Heart left ventricle (tissue), 16 donors: ENCODE measurements around the gene WNT8A. TPM values are rescaled to one million over a fixed set of nuclear protein-coding genes. Genes with fewer than 3 reads are reported as not detected.

Experiments
- ATAC-seq, 4 donors: fragments of 200-7000 bp; cut with Tn5 transposase; one replicate each; pipeline ENCODE4 v1.9.1; 2020 to 2022; ENCODE audit warnings: moderate library complexity in 4 of 4, mild to moderate bottlenecking in 3 of 4, moderate number of reproducible peaks in 1 of 4
- DNase-seq, 5 donors: peaks; one replicate each; pipeline ENCODE4 v3.0.0-alpha.2; 2020
- H3K27ac ChIP-seq, 12 donors: fragments of 200-600 bp; sonication (generic) in 4 of 12; one replicate each; pipeline versions ENCODE4 v1.5.0 to v1.8.0; 2016 to 2022; ENCODE audit warnings: mild to moderate bottlenecking in 2 of 12
- H3K27me3 ChIP-seq, 9 donors: fragments of 200-600 bp; sonication (generic) in 2 of 9; one replicate each; pipeline versions ENCODE4 v1.5.1 to v1.8.0; 2016 to 2022; ENCODE audit warnings: mild to moderate bottlenecking in 3 of 9
- H3K36me3 ChIP-seq, 9 donors: fragments of 200-600 bp; sonication (generic) in 2 of 9; one replicate each; pipeline versions ENCODE4 v1.5.0 to v1.8.0; 2018 to 2022; ENCODE audit warnings: mild to moderate bottlenecking in 2 of 9
- H3K4me1 ChIP-seq, 12 donors: fragments of 200-600 bp; sonication (generic) in 4 of 12; one replicate each; pipeline versions ENCODE4 v1.5.0 to v1.8.0; 2016 to 2022; ENCODE audit warnings: mild to moderate bottlenecking in 3 of 12
- H3K4me3 ChIP-seq, 12 donors: fragments of 200-600 bp; sonication (generic) in 4 of 12; one replicate each; pipeline versions ENCODE4 v1.5.0 to v1.8.0; 2017 to 2022; ENCODE audit warnings: mild to moderate bottlenecking in 9 of 12, moderate library complexity in 4 of 12
- H3K9me3 ChIP-seq, 12 donors: fragments of 200-600 bp; sonication (generic) in 4 of 12; one replicate each; pipeline versions ENCODE4 v1.5.0 to v1.8.0; 2016 to 2022; ENCODE audit warnings: mild to moderate bottlenecking in 1 of 12
- CTCF ChIP-seq, 12 donors: fragments of 200-600 bp; sonication (generic) in 4 of 12; IDR thresholded peaks; one replicate each; pipeline versions ENCODE4 v1.5.0 to v1.8.0; 2018 to 2022; ENCODE audit warnings: antibody characterized with exemption in 12 of 12, mild to moderate bottlenecking in 5 of 12
- POLR2A ChIP-seq, 2 donors: fragments of 450-650 bp; IDR thresholded peaks; one replicate each; pipeline ENCODE4 v1.6.1; 2017; ENCODE audit warnings: antibody characterized with exemption in 2 of 2, mild to moderate bottlenecking in 2 of 2, moderate library complexity in 2 of 2
- WGBS, 4 donors: extraction: QIAGEN DNeasy Blood & Tissue Kit in 2 of 4; methylation state at CpG; one replicate each; pipeline versions ENCODE4 v1.1.5 to v1.1.7; 2013 to 2018; 5-methylcytosine and 5-hydroxymethylcytosine counted together
- intact Hi-C, 10 donors: fragments of 100-400 bp; cut with DNase I; formaldehyde crosslinking; loops; one replicate each; pipeline versions ENCODE4 v1.11.1 to v1.14.2; 2022
- polyA plus RNA-seq, 2 donors: library from polyadenylated mRNA; stranded (reverse); fragments of 200-250 nt; gene quantifications; one replicate each; pipeline ENCODE4 v1.2.3, GENCODE V29; 2013
- total RNA-seq, 9 donors: library from RNA; depleted of rRNA in 2 of 9; stranded (reverse); fragments of >200 nt in 2 of 9; fragmentation: NEBNext Ultra II Directional in 3 of 9; extraction: Animal tissue kit (Norgen Biotek cat#: 25700) in 3 of 9; gene quantifications; one replicate each; pipeline versions ENCODE4 v1.1.0 to v1.2.4, GENCODE V29; 2016 to 2023
- donor health status: ischemic (EF 13 %, LVEDD 7.1; RV severe dilation, severe dysfunction).
- donor health status: healthy with polysubstance abuse.
- donor health status: DM: no; HTN: yes; CAD: no.
- donor health status: DM: no; HTN: no; CAD: no.
- donor health status: ischemic (EF 25% LVEDD 6.9; RV normal size, moderate dysfunction).
- donor health status: ischemic (EF 25% LVEDD 5.7; RV mildly dilated, moderate dysfunction).
- donor health status: healthy.
- donor health status: DM: yes; HTN: yes; CAD: no.
- donor health status: ischemic (EF 35%, LVEDD 5.7; RV mildly dilated, moderate dysfunction).
- donor health status: nonischemic (EF 11% LVEDD 7.7; RV severe dilation, severe dysfunction).
- donor health status: DM: yes; HTN: yes; CAD: no.
- donor health status: PGD.
- donor health status: ischemic (EF 29% LVEDD 5.4; RV normal size, mild dysfunction).
- donor health status: nonischemic (EF 23%, LVEDD 6.1; RV moderate dilation, normal function).

Gene WNT8A
- total and polyA plus RNA-seq, 11 donors, result not detected

- Histone ChIP-seq H3K27me3 (peaks cover 0 to 6% (median 0%) of the 10 kb centered on the region in 9 donors), H3K36me3 (no peaks in the 10 kb centered on the region), H3K4me1 (peaks cover 0 to 6% (median 0%) of the 10 kb centered on the region in 12 donors), H3K4me3 (no peak overlapping the region), H3K27ac (no peak overlapping the region), H3K9me3 (no peaks in the 10 kb centered on the region)
- 36 to 49% (median 39%) methylated on average over 3 of the region's 3 CpGs for WGBS, 4 donors
- ATAC-seq (no peak), DNase-seq (no peak)
- intact Hi-C loops, result no loop called here
- no peak for TF ChIP-seq CTCF (IDR thresholded peaks at IDR 0.05)
- TF ChIP-seq POLR2A (IDR thresholded peaks at IDR 0.05), result no peak
These were observed 29.6 kb upstream of the WNT8A start for GRCh38 chr5:138054206-138054605.

- no peak overlapping the region for H3K27ac ChIP-seq
- DNase-seq (no peak), ATAC-seq (no peak)
- H3K9me3 ChIP-seq, result no peaks in the 10 kb centered on the region
- H3K4me1 ChIP-seq, result peaks cover 0 to 6% (median 0%) of the 10 kb centered on the region in 12 donors
- intact Hi-C loops, result no loop called here
- peaks cover 0 to 6% (median 0%) of the 10 kb centered on the region in 9 donors for H3K27me3 ChIP-seq
- H3K36me3 ChIP-seq, result no peaks in the 10 kb centered on the region
- 30 to 41% (median 36%) methylated on average over 12 to 13 of the region's 13 CpGs for WGBS, 4 donors
- H3K4me3 ChIP-seq, result peak overlapping the region in 2 of 12 donors; percentile 2 to 13
- TF ChIP-seq CTCF (IDR thresholded peaks at IDR 0.05) (no peak), POLR2A (IDR thresholded peaks at IDR 0.05) (no peak)
These were observed 28.8 kb upstream of the WNT8A start for GRCh38 chr5:138054847-138055558.

- DNase-seq (no peak), ATAC-seq (no peak)
- TF ChIP-seq POLR2A (IDR thresholded peaks at IDR 0.05) (no peak), CTCF (IDR thresholded peaks at IDR 0.05) (no peak)
- Histone ChIP-seq H3K4me1 (no peaks in the 10 kb centered on the region), H3K9me3 (no peaks in the 10 kb centered on the region), H3K36me3 (no peaks in the 10 kb centered on the region), H3K27ac (no peak overlapping the region), H3K27me3 (no peaks in the 10 kb centered on the region), H3K4me3 (no peak overlapping the region)
- intact Hi-C loops, result no loop called here
These were observed 19.3 kb upstream of the WNT8A start for GRCh38 chr5:138064526-138064925.

- Histone ChIP-seq H3K27me3 (no peaks in the 10 kb centered on the region), H3K9me3 (no peaks in the 10 kb centered on the region), H3K27ac (no peak overlapping the region), H3K4me1 (no peaks in the 10 kb centered on the region), H3K36me3 (no peaks in the 10 kb centered on the region), H3K4me3 (no peak overlapping the region)
- DNase-seq (no peak), ATAC-seq (no peak)
- intact Hi-C loops, result loop anchor here in 1 of 10 donors (5.0 kb wide), 1 partner anchor 288 kb away; no protein-coding TSS in a partner anchor
- TF ChIP-seq POLR2A (IDR thresholded peaks at IDR 0.05) (no peak), CTCF (IDR thresholded peaks at IDR 0.05) (peak in 4 of 12 donors; percentile 10 to 24 (median 19))
- WGBS, 4 donors, result 67 to 78% (median 72%) methylated on average over 5 of the region's 5 CpGs
These were observed 18.7 kb upstream of the WNT8A start for GRCh38 chr5:138065102-138065501.
